ENCODE data around the gene CDH13.

Gene CDH13

DNA sequence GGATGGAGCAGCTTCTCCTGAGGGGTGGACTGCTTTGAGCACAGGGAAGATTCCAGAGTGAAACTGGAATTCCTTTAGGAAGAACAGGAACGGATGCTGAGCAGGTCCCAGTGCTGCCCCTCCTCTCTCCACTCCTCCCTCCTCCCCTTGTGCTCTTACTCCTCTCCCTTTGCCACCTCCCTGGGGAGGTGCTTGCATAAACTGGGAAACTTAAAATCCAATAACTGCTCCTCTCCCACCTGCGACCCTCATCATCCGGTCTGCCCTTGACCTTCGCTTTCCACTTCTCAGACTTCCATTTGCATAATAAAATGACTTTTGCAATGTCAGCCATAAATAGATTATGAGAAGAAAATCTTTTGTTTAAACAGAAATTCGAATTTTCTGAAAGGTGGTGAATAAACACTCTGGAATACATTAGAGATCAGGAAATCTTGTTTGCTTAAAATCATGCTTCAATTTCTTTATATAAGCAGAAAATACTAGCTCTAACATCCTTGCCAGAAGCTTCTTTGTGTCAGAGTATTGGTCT lies 1204.8 kb downstream of the CDH13 start:
- Histone ChIP-seq H3K4me3 (ENCODE audit: low read length) (no peak overlapping the region), H3K4me1 (ENCODE audit: control insufficient read depth, insufficient read depth, low read length) (peaks cover 5% of the 10 kb centered on the region; the same call in 1 of the 2 replicates), H3K36me3 (ENCODE audit: control insufficient read depth, insufficient read depth, low read length) (no peaks in the 10 kb centered on the region), H3K27ac (ENCODE audit: low read length) (no peak overlapping the region), H3K9me3 (ENCODE audit: control insufficient read depth, insufficient read depth, low read length) (no peaks in the 10 kb centered on the region), H3K27me3 (ENCODE audit: control insufficient read depth, insufficient read depth, low read length) (no peaks in the 10 kb centered on the region)
- no CpG with 5 or more reads among the region's 5 CpGs for WGBS (ENCODE audit: insufficient coverage, insufficient read length)
- no peak for DNase-seq (ENCODE audit: low read depth, low spot score)

DNA sequence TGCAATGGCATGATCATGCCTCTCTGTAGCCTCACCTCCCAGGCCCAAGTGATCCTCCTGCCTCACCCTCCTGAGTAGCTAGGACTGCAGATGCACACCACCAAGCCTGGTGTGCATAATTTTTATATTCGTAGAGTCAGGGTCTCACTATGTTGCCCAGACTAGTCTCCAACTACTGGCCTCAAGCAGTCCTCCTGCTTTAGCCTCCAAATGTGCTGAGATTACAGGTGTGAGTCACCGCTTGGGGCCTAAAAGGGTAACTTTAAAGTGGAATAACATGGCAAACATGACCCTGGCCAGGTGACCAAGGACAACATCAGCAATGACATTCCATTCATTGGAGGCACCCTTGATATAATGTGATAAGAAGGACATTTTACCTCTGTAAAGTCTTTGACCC lies 1207.2 kb downstream of the CDH13 start:
- no peaks in the 10 kb centered on the region for H3K27me3 ChIP-seq (ENCODE audit: control insufficient read depth, insufficient read depth, low read length)
- no peak overlapping the region for H3K4me3 ChIP-seq (ENCODE audit: low read length)
- no peak overlapping the region for H3K27ac ChIP-seq (ENCODE audit: low read length)
- H3K9me3 ChIP-seq (ENCODE audit: control insufficient read depth, insufficient read depth, low read length): no peaks in the 10 kb centered on the region
- H3K4me1 ChIP-seq (ENCODE audit: control insufficient read depth, insufficient read depth, low read length): peaks cover 5% of the 10 kb centered on the region; the same call in 1 of the 2 replicates
- no peak for DNase-seq (ENCODE audit: low read depth, low spot score)
- no CpG with 5 or more reads among the region's 2 CpGs for WGBS (ENCODE audit: insufficient coverage, insufficient read length)
- no peaks in the 10 kb centered on the region for H3K36me3 ChIP-seq (ENCODE audit: control insufficient read depth, insufficient read depth, low read length)

DNA sequence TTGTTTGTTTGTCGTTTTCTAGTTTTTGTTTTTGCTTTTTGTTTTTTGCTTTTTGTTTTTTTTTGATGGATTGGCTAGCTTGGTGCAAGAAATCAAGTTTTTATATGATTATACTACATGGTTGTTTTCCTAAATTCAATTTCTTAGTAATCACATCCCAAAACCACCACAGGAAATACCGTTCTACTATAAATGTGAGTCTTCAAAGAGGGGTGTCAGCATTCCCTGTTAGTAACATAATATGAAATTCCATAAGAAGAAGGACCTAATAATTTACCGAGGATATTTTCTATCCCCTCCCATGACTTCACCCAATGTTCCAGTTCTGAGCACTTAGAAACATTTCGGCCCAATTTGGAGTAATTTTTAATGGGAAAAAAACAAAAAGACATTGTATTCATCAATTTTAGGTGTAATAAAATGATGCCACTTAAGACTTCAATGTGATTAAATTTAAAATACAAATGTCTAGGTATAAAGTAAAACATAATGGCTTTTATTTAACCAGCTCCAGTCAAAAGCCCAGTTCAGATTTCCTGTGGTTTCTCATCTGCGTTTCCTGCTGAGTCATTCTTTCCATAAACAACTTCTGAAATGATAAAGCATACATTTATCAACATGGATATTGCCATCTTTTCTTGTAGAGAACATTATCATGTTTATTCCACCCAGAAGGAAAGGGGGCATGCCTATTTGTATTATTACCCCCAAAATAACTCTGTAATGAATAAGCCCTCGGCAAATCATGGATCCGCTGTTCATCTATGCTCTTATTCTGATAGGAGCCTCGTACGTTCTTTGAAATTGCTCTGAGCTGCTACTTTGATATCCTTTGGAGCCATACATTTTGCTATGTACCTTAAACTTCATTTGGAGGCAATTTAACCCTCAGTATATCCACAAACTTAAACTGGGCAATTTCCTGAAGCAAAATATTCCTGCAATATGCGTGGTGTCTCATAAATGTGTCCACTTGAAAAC lies 1209.1 kb downstream of the CDH13 start:
- H3K27me3 ChIP-seq (ENCODE audit: control insufficient read depth, insufficient read depth, low read length): no peaks in the 10 kb centered on the region
- WGBS (ENCODE audit: insufficient coverage, insufficient read length): no CpG with 5 or more reads among the region's 10 CpGs
- H3K4me3 ChIP-seq (ENCODE audit: low read length): no peak overlapping the region
- no peak for DNase-seq (ENCODE audit: low read depth, low spot score)
- no peak overlapping the region for H3K27ac ChIP-seq (ENCODE audit: low read length)
- no peaks in the 10 kb centered on the region for H3K9me3 ChIP-seq (ENCODE audit: control insufficient read depth, insufficient read depth, low read length)
- no peaks in the 10 kb centered on the region for H3K36me3 ChIP-seq (ENCODE audit: control insufficient read depth, insufficient read depth, low read length)
- peaks cover 4% of the 10 kb centered on the region; the same call in 1 of the 2 replicates for H3K4me1 ChIP-seq (ENCODE audit: control insufficient read depth, insufficient read depth, low read length)

DNA sequence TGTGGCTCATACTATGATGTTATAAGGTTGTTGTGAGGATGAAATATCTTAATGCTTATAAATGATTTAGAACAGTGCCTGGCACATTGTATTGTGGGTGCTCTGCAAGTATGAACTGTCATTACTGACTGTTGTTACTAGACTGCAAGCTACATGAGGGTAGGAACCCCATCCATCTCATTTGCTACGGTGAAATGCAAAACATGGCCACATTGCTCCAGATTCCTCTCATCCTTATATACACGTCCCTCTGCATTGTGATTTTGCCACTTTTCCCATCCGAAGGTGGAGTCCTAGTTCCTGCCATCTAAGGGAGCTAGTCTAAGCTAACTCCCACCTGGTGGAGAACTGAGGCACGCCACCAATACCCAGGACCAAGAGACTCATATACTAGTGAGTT lies 1210.8 kb downstream of the CDH13 start:
- no peaks in the 10 kb centered on the region for H3K9me3 ChIP-seq (ENCODE audit: control insufficient read depth, insufficient read depth, low read length)
- no peaks in the 10 kb centered on the region for H3K36me3 ChIP-seq (ENCODE audit: control insufficient read depth, insufficient read depth, low read length)
- H3K27me3 ChIP-seq (ENCODE audit: control insufficient read depth, insufficient read depth, low read length): no peaks in the 10 kb centered on the region
- no peak overlapping the region for H3K4me3 ChIP-seq (ENCODE audit: low read length)
- no peak for DNase-seq (ENCODE audit: low read depth, low spot score)
- H3K27ac ChIP-seq (ENCODE audit: low read length): no peak overlapping the region
- peaks cover 2% of the 10 kb centered on the region for H3K4me1 ChIP-seq (ENCODE audit: control insufficient read depth, insufficient read depth, low read length)
- WGBS (ENCODE audit: insufficient coverage, insufficient read length): no CpG with 5 or more reads among the region's 4 CpGs

DNA sequence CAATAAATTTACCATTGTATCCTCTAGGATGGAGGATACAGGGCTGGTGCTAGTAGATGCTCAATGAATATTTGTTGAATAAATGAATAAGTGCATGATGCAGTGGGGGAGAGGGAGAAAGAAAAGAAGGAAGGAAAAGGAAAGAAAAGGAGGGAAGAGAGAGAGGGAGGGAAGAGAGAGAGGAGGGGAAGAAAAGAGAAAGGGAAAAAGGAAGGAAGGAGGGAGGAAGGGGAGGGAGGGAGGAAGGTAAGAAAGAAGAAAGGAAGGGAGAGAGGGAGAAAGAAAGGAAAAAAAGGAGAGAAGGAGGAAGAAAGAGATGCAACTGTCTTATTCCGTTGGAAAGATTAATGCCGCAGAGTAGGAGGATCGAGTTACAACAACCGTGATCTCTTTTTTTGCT lies 1211.4 kb downstream of the CDH13 start:
- no peak overlapping the region for H3K27ac ChIP-seq (ENCODE audit: low read length)
- no peak overlapping the region for H3K4me3 ChIP-seq (ENCODE audit: low read length)
- peaks cover 3% of the 10 kb centered on the region for H3K4me1 ChIP-seq (ENCODE audit: control insufficient read depth, insufficient read depth, low read length)
- no CpG with 5 or more reads among the region's 4 CpGs for WGBS (ENCODE audit: insufficient coverage, insufficient read length)
- no peaks in the 10 kb centered on the region for H3K27me3 ChIP-seq (ENCODE audit: control insufficient read depth, insufficient read depth, low read length)
- DNase-seq (ENCODE audit: low read depth, low spot score): no peak
- no peaks in the 10 kb centered on the region for H3K36me3 ChIP-seq (ENCODE audit: control insufficient read depth, insufficient read depth, low read length)
- H3K9me3 ChIP-seq (ENCODE audit: control insufficient read depth, insufficient read depth, low read length): no peaks in the 10 kb centered on the region

DNA sequence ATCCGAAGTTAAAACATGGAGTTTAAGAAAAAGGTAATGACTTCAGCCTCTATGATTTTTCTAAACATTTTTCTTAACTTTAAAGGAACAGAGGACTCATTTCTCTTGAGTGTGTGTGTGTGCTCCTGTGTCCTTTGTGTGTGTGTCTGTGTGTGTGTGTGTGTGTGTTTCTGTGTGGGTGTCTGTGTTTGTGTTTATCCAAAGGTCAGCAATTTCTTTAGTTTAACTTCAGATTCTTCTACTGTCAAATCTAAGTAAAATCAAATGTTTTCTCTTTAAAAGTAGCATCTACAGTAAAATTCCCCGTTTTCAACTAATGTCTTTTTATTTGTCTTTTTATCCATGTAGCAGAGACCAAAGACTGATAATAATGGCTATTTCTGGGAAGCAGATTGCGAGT lies 1212.8 kb downstream of the CDH13 start:
- no peaks in the 10 kb centered on the region for H3K36me3 ChIP-seq (ENCODE audit: control insufficient read depth, insufficient read depth, low read length)
- no peaks in the 10 kb centered on the region for H3K27me3 ChIP-seq (ENCODE audit: control insufficient read depth, insufficient read depth, low read length)
- H3K4me3 ChIP-seq (ENCODE audit: low read length): no peak overlapping the region
- no peaks in the 10 kb centered on the region for H3K9me3 ChIP-seq (ENCODE audit: control insufficient read depth, insufficient read depth, low read length)
- DNase-seq (ENCODE audit: low read depth, low spot score): no peak
- whole genome bisulfite sequencing (ENCODE audit: insufficient coverage, insufficient read length): no CpG with 5 or more reads among the region's 3 CpGs
- H3K4me1 ChIP-seq (ENCODE audit: control insufficient read depth, insufficient read depth, low read length): peaks cover 7% of the 10 kb centered on the region
- no peak overlapping the region for H3K27ac ChIP-seq (ENCODE audit: low read length)

DNA sequence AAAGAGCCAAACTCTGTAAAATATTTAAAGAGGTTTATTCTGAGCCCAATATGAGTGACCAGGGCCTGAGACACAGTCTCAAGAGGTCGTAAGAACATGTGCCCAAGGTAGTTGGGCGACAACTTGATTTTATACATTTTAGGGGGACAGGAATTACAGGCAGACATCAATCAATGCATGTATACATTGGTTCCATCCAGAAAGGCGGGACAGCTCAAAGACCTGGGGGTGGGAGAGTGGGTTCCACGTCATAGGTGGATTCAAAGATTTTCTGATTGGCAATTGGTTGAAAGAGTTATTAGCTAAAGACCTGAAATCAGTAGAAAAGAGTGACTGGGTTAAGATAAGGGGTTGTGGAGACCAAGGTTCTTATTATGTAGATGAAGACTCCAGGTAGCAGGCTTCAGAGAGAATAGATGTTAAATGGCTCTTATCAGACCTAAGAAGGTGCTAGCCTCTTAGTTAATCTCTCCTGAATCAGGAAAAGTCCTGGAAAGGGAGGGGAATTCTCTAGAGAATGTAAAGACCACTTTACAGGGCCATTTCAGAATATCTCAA lies 1213.4 kb downstream of the CDH13 start:
- Histone ChIP-seq H3K27ac (ENCODE audit: low read length) (no peak overlapping the region), H3K36me3 (ENCODE audit: control insufficient read depth, insufficient read depth, low read length) (no peaks in the 10 kb centered on the region), H3K4me3 (ENCODE audit: low read length) (no peak overlapping the region), H3K27me3 (ENCODE audit: control insufficient read depth, insufficient read depth, low read length) (no peaks in the 10 kb centered on the region), H3K4me1 (ENCODE audit: control insufficient read depth, insufficient read depth, low read length) (peaks cover 7% of the 10 kb centered on the region), H3K9me3 (ENCODE audit: control insufficient read depth, insufficient read depth, low read length) (no peaks in the 10 kb centered on the region)
- DNase-seq (ENCODE audit: low read depth, low spot score): no peak
- WGBS (ENCODE audit: insufficient coverage, insufficient read length): no CpG with 5 or more reads among the region's 4 CpGs

DNA sequence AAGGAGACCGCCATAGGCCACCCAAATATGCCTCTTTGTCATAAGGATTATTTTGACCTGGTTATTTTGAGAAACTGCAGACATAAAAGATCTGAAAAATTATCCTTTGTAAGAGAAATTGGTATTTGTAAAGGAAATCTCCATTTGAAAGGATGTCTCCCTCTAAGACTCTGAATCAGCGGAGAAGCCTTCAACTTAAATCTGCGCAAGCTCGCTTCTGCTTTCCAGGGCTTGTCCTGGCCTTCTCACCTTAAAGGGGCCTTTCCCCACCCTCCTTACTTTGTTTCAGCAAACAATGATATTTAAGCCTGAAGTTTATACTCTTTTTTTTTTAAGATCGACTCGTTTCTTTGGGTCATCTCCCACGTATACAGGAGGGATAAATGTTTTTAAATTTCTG lies 1215.5 kb downstream of the CDH13 start:
- no peak for DNase-seq (ENCODE audit: low read depth, low spot score)
- no CpG with 5 or more reads among the region's 7 CpGs for WGBS (ENCODE audit: insufficient coverage, insufficient read length)
- no peaks in the 10 kb centered on the region for H3K27me3 ChIP-seq (ENCODE audit: control insufficient read depth, insufficient read depth, low read length)
- no peak overlapping the region for H3K27ac ChIP-seq (ENCODE audit: low read length)
- H3K4me3 ChIP-seq (ENCODE audit: low read length): no peak overlapping the region
- peaks cover 5% of the 10 kb centered on the region; the same call in 1 of the 2 replicates for H3K4me1 ChIP-seq (ENCODE audit: control insufficient read depth, insufficient read depth, low read length)
- H3K9me3 ChIP-seq (ENCODE audit: control insufficient read depth, insufficient read depth, low read length): no peaks in the 10 kb centered on the region
- H3K36me3 ChIP-seq (ENCODE audit: control insufficient read depth, insufficient read depth, low read length): no peaks in the 10 kb centered on the region

DNA sequence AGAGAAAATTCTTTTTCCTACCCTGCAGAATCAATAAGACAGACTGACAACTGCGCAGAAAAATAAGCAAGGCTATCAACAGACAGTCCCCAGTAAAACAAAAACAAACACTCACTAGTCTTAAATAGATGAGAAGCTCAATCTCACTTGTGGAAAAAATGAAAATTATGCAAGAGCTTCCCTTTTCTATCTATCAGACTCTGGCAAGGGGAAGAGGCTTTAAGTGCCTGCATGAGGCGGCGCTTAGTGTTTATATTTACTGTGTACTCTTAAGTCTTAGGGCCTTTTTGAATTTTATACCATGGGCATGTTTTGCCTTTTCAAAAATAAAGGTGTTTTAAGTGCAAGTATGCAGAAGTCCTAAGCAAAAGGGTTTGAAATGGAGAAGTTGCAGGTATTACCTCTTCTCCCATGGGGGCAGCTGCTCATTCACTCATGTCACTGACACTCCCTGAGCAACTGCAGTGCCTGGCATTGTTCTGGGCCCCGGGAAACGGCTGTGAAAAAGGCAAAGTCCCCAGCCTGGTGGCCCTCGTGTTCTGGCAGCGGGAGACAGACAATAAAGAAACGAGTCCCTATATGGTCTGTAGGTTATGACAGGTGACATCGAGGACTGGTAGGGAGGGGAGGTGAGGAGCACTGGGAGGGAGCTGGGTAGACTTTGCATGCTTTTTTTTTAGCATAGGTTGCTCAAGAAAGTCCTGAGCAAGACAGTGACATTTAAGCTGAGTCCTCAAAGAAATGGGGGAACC lies 1216.2 kb downstream of the CDH13 start:
- DNase-seq (ENCODE audit: low read depth, low spot score): no peak
- Histone ChIP-seq H3K4me1 (ENCODE audit: control insufficient read depth, insufficient read depth, low read length) (peaks cover 5% of the 10 kb centered on the region; the same call in 1 of the 2 replicates), H3K9me3 (ENCODE audit: control insufficient read depth, insufficient read depth, low read length) (no peaks in the 10 kb centered on the region), H3K27ac (ENCODE audit: low read length) (no peak overlapping the region), H3K4me3 (ENCODE audit: low read length) (no peak overlapping the region), H3K36me3 (ENCODE audit: control insufficient read depth, insufficient read depth, low read length) (no peaks in the 10 kb centered on the region), H3K27me3 (ENCODE audit: control insufficient read depth, insufficient read depth, low read length) (no peaks in the 10 kb centered on the region)
- no CpG with 5 or more reads among the region's 9 CpGs for WGBS (ENCODE audit: insufficient coverage, insufficient read length)

DNA sequence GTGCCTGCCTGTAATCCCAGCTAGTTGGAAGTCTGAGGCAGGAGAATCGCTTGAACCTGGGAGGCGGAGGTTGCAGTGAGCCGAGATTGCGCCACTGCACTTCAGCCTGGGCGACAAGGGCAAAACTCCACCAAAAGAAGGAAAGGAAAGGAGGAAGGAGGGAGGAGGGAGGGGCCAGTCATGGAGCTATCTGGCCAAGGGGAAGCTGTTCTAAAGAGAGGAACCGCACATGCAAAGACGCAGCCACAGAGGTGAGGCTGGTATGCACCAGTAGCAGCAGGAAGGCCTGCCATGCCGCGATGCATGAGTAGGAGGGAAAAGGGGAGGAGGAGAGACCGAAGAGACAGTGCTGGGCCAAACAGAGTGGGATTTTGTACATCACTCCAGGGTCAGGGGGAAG lies 1216.9 kb downstream of the CDH13 start:
- H3K36me3 ChIP-seq (ENCODE audit: control insufficient read depth, insufficient read depth, low read length): no peaks in the 10 kb centered on the region
- H3K4me1 ChIP-seq (ENCODE audit: control insufficient read depth, insufficient read depth, low read length): peaks cover 5% of the 10 kb centered on the region; the same call in 1 of the 2 replicates
- no peaks in the 10 kb centered on the region for H3K27me3 ChIP-seq (ENCODE audit: control insufficient read depth, insufficient read depth, low read length)
- no peak overlapping the region for H3K4me3 ChIP-seq (ENCODE audit: low read length)
- no peaks in the 10 kb centered on the region for H3K9me3 ChIP-seq (ENCODE audit: control insufficient read depth, insufficient read depth, low read length)
- no peak for DNase-seq (ENCODE audit: low read depth, low spot score)
- no CpG with 5 or more reads among the region's 10 CpGs for WGBS (ENCODE audit: insufficient coverage, insufficient read length)
- H3K27ac ChIP-seq (ENCODE audit: low read length): no peak overlapping the region
